H1 (cell line): ENCODE results near the gene SIGLECL1.

Experiments used
- ASH2L ChIP-seq: fragments of 200-600, 300-600 bp; sonication (generic); IDR thresholded peaks from one replicate; pipeline ENCODE4 v1.7.1; 2017; ENCODE audit warnings: low read length
- BRCA1 ChIP-seq: IDR thresholded peaks from 2 replicates; pipeline ENCODE4 v1.6.1; 2012; ENCODE audit warnings: low read depth, low read length, improper control_type of control experiment
- CBX8 ChIP-seq: fragments of 300-800, 300-1000 bp; sonication (generic); IDR thresholded peaks from 2 replicates; pipeline ENCODE4 v1.7.1; 2016; ENCODE audit warnings: low read depth, low read length, borderline replicate concordance
- CHD1 ChIP-seq: IDR thresholded peaks from 2 replicates; pipeline ENCODE4 v1.6.1; 2012; ENCODE audit warnings: low read depth, low read length, improper control_type of control experiment
- CTCF ChIP-seq, 3 experiments: IDR thresholded peaks; 1 replicate in 2 of 3; 2 replicates in 1 of 3; pipeline versions ENCODE4 v1.5.1 to v1.6.1; 2011; ENCODE audit warnings: low read length in 3 of 3, mild to moderate bottlenecking in 3 of 3, inconsistent platforms in 2 of 3, low read depth in 1 of 3, moderate library complexity in 1 of 3; ENCODE audit not compliant: insufficient read depth in 1 of 3; ENCODE audit errors: control extremely low read depth in 1 of 3
- HDAC2 ChIP-seq, 2 experiments: fragments of 300-600 bp in 1 of 2; sonication (generic) in 1 of 2; IDR thresholded peaks; 2 replicates each; pipeline ENCODE4 v1.6.1; 2011 to 2012; ENCODE audit warnings: low read depth in 2 of 2, low read length in 2 of 2, mild to moderate bottlenecking in 2 of 2, moderate library complexity in 2 of 2, borderline replicate concordance in 1 of 2, inconsistent platforms in 1 of 2
- PHF8 ChIP-seq: fragments of 200-600 bp; sonication (generic); conservative IDR thresholded peaks from 2 replicates; pipeline ENCODE4 v1.7.1; 2012; ENCODE audit warnings: low read depth, mild to moderate bottlenecking, inconsistent platforms, low read length, moderate library complexity
- POLR2A ChIP-seq, 2 experiments: IDR thresholded peaks; 1 replicate in 1 of 2; 2 replicates in 1 of 2; pipeline ENCODE4 v1.6.1; 2011; ENCODE audit warnings: low read depth in 2 of 2, low read length in 2 of 2, mild to moderate bottlenecking in 2 of 2; ENCODE audit errors: control extremely low read depth in 1 of 2
- RAD21 ChIP-seq, 2 experiments: IDR thresholded peaks in 1 of 2; conservative IDR thresholded peaks in 1 of 2; 2 replicates each; pipeline ENCODE4 v1.6.1; 2011; ENCODE audit warnings: low read depth in 2 of 2, low read length in 2 of 2, improper control_type of control experiment in 1 of 2, inconsistent platforms in 1 of 2, mild to moderate bottlenecking in 1 of 2, moderate library complexity in 1 of 2
- SP2 ChIP-seq: IDR thresholded peaks from 2 replicates; pipeline ENCODE4 v1.6.1; 2012; ENCODE audit warnings: mild to moderate bottlenecking, low read length, inconsistent platforms
- SUZ12 ChIP-seq: fragments of 200-600 bp; sonication (generic); IDR thresholded peaks from 2 replicates; pipeline ENCODE4 v1.6.1; 2012; ENCODE audit warnings: mild to moderate bottlenecking, inconsistent platforms, low read length, moderate library complexity, mixed read lengths
- TEAD4 ChIP-seq: IDR thresholded peaks from 2 replicates; pipeline ENCODE4 v1.6.1; 2012; ENCODE audit warnings: low read depth, low read length, inconsistent platforms, mixed read lengths
- YY1 ChIP-seq: IDR thresholded peaks from 2 replicates; pipeline ENCODE4 v1.6.1; 2011; ENCODE audit warnings: low read depth, mild to moderate bottlenecking, low read length

- no peak for TF ChIP-seq POLR2A (IDR thresholded peaks at IDR 0.05; ENCODE audit: control extremely low read depth in 1 of 2, low read depth in 2 of 2, low read length in 2 of 2)
- TF ChIP-seq TEAD4: no peak
- no peak for TF ChIP-seq CBX8
- TF ChIP-seq CTCF (IDR thresholded peaks at IDR 0.05; ENCODE audit: control extremely low read depth in 1 of 3, insufficient read depth in 1 of 3, low read depth in 1 of 3, low read length in 3 of 3): no peak
- no peak for TF ChIP-seq SP2
- TF ChIP-seq HDAC2 (IDR thresholded peaks at IDR 0.05; ENCODE audit: borderline replicate concordance in 1 of 2, low read depth in 2 of 2, low read length in 2 of 2): no peak
- TF ChIP-seq YY1: no peak
- TF ChIP-seq BRCA1: no peak
- no peak for TF ChIP-seq RAD21 (IDR thresholded peaks at IDR 0.05 in 1 of 2, conservative IDR thresholded peaks at IDR 0.05 in 1 of 2; ENCODE audit: low read depth in 2 of 2, low read length in 2 of 2)
- no peak for TF ChIP-seq CHD1
- TF ChIP-seq SUZ12: no peak
- TF ChIP-seq PHF8: no peak
- TF ChIP-seq ASH2L: no peak
These were observed 44.1 kb downstream of the SIGLECL1 start for GRCh38 chr19:51294977-51295375.
